ENCODE measurements around the gene HEY2.

DNA sequence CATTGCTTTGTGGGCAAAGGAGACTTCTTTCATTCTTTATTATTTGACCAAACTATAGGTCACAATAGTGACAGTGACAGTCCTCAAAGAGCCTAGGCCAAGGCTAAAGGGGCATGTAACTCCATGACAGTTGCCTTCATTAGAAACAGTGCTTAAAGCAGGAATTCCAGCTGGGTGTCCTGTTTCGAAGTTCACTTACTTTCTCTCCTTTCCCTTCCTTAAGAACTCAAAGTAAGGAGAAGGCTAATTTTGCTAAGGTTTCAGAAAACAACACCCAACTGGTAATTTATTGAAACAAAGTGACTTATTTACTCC, 48.1 kb upstream of the HEY2 start:
- TF ChIP-seq FOXA1 (IDR thresholded peaks at IDR 0.05): no peak
- no peak for TF ChIP-seq BHLHE40 (IDR thresholded peaks at IDR 0.05; ENCODE audit: borderline replicate concordance)
- no peak for TF ChIP-seq L3MBTL2 (conservative IDR thresholded peaks at IDR 0.05)
- TF ChIP-seq SUZ12 (IDR thresholded peaks at IDR 0.05): no peak
- TF ChIP-seq NFRKB (IDR thresholded peaks at IDR 0.05): no peak
- TF ChIP-seq FOXK2 (IDR thresholded peaks at IDR 0.05): no peak
- TF ChIP-seq TARDBP (IDR thresholded peaks at IDR 0.05): no peak
- no peak for TF ChIP-seq ELF4 (IDR thresholded peaks at IDR 0.05)
- TF ChIP-seq ARNT (IDR thresholded peaks at IDR 0.05): no peak
- TF ChIP-seq, protein P1, sequence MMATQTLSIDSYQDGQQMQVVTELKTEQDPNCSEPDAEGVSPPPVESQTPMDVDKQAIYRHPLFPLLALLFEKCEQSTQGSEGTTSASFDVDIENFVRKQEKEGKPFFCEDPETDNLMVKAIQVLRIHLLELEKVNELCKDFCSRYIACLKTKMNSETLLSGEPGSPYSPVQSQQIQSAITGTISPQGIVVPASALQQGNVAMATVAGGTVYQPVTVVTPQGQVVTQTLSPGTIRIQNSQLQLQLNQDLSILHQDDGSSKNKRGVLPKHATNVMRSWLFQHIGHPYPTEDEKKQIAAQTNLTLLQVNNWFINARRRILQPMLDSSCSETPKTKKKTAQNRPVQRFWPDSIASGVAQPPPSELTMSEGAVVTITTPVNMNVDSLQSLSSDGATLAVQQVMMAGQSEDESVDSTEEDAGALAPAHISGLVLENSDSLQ (IDR thresholded peaks at IDR 0.05): no peak
- TF ChIP-seq SP1 (IDR thresholded peaks at IDR 0.05): no peak
